ENCODE measurements around the gene MAGEA8.
"Not testable (repeated sequence)": the region's sequence is repeated elsewhere in the genome, so short reads cannot be mapped to it uniquely, and the experiment has no call there.

The MAGEA8 gene

DNA sequence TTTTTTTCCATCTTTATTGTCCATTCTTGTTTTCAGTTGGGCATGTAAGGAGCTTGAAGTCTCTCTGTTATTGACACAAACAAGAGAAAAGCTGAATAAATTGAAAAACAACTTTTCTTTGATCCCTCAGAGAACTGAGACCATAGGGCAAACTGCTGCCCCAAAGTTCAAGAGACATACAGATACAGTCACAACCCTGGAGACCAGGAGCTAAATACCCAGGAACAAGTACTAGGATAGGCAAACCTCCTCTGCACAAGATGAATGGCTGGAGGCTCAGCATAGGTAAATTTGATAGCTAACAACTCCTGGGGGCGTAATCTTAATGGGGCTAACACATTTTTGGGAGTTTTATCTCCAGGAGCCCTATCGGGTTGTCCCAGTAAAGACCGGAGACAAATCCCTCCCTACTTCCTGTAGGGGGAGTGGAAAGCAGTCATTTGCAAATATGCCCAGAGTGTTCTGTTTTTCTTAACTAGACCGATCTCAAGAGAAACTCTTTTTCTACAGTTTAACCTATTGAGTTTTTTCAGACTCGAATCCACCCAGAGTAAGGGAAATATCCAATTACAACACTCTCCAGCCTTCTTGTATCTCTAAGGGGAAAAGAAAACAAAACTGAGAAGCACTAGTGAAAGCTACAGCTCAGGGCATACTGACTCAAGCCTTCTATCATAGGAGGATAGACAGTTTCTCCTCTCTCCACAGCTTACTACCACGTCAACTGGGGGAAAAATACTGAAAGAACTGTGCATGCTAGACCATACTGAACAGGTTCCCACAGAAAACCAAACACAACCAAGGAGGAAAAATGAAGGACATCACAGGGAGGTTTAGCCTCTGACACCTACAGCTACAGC lies 23.1 kb downstream of the MAGEA8 start:
- DNase-seq (ENCODE audit: low spot score): peak; percentile 0

DNA sequence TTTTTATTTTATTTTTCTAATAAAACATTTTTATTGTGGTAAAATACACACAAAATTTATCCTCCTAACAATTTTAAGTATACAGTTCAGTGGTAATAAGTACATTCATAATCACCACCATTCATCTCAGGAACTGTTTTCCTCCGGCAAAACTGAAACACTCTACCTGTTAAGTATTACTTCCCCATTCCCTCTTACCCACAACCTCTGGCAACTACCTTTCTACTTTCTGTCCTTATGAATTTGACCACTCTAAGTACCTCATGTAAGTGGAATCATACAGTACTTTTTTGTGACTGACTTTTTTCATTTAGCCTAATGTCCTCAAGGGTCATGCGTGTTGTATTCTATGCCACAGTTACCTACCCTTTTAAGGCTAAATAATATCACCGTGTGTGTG lies 27.3 kb downstream of the MAGEA8 start:
- DNase-seq (ENCODE audit: low spot score): no peak

DNA sequence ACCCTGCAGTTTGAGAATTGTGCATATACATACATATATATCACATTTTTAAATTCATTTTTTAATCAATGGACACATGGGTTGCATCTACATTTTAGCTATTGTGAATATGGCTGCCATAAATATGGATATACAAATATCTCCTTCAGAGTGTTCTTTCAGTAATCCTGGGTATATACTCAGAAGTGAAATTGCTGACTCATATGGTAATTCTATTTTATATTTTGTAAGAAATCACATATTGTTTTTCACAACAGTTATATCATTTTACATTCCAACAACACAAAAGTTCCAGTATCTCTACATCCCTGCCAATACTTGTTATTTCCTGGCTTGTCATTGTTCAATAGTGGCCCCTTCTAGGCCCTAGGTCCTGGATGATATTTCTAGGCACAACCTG lies 27.7 kb downstream of the MAGEA8 start:
- no peak for DNase-seq (ENCODE audit: low spot score)

DNA sequence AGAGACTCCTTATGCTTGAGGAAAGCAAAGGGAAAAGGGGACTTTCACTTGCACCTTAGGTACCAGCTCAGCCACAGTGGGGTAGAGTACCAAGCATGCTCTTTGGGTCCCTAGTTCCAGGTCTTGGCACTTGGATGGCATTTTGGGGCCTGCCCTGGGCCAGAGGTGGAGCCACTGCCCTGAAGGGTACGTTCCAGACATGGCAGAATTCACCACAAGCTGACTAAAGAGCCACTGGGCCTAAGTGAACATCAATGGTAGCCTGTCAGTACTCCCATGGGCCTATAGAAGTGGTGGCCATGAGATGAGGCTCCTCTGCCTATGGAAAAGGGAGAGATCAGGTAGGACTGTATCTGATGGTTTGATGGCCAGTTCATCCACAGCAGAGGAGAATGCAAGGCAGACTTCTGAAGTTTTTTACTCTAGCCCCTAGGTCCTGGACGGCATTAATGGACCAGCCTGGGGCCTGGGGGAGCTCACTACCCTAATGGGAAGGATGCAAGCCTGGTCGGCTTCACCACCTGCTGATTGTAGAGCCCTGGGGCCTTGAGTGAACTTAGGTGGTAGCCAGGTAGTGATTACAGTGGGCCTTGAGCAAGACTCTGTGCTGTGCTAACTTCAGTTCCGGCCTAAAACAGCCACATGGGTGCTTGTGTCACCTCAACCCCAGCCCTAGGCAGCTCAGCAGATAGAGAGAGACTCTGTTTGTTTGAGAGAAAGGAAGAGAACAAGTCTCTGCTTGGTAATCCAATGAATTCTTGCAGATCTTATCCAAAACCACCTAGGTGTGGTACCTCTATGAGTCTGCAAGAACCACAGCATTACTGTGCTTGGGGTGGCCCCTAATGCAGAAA lies 28.6 kb downstream of the MAGEA8 start:
- DNase-seq (ENCODE audit: low spot score): no peak

DNA sequence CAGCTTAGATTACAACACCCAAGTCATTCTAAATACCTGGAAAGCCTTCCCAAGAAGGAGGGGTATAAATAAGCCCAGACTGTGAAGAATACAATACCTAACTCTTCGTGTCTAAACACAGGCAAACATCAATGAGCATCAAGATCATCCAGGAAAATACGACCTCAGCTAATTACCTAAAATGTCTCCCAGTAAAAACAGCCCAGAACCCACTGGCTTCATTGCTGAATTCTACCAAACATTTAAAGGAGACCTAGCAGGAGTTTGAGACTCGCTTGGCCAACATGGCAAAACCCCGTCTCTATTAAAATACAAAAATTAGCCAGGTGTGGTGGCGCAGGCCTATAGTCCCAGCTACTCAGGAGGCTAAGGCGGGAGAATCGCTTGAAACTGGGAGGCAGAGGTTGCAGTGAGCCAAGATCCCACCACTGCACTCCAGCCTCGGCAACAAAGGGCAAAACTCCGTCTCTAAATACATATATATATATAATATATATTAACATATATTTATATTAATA lies 29.3 kb downstream of the MAGEA8 start:
- DNase-seq (ENCODE audit: low spot score): no peak

DNA sequence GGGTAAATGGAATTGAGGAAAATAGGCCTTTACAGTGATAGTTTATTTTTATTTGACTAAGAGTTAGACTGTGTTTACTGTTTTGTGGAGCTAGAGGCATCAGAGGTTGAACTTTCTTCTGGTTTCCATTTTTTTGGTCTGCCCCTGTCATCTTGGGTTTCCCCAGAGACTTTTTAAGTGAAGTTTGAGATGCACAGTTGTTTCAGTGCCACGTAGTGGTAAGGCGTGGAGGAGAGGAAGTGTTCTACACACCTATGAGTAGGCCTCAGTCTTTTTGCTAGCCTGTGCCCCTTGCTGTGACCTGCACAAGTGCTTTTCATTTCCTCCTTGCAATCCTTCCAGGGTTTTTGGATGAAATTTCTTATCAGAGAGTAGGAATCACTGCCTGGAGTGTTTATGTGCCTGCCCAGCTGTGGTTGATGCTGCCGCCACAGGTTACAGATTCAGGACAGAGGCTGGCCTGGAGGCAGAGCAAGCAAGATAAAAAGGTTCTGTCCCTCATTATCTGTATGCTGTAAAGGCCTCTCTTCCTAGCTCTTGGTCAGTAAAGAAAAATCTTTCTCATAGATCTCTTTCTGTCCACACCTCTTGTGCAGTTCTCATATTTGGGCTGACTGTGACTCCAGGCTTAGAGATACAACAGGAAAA lies 35.9 kb downstream of the MAGEA8 start:
- no peak for DNase-seq (ENCODE audit: low spot score)

DNA sequence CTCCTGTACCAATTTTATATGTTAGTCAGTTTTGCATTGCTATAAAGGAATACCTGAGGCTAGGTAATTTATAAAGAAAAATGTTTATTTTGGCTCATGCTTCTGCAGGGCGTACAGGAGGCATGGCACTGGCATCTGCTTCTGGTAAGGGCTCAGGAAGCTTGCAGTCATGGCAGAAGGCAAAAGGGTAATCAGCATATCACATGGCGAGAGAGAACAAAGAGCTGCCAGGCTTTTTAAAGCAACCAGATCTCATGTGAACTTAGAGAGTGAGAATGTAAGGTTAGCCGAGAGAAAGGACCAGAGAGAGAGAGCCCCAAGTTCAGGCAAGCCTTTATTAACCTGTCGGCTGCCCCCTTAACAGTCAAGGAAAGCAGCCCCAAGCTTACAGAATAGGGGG lies 42.9 kb downstream of the MAGEA8 start:
- not testable (repeated sequence) for DNase-seq (ENCODE audit: low spot score)

DNA sequence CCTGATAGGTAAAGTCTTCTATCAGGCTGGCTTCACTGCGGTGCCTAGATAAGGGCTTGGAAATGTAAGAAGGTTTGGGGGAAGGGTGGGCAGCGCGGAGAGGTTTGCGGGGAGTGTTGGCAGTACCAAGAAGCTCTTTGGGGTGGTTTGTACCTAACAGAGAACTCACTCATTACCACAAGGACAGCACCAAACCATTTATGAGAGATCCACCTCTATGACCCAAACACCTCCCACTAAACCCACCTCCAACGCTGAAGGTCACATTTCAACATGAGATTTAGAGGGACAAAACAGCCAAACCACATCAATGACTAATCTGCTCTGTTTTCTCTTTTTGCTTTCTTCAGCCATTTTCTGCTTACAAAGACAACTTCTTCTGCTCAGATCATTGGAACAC lies 43.5 kb downstream of the MAGEA8 start:
- DNase-seq (ENCODE audit: low spot score): not testable (repeated sequence)

DNA sequence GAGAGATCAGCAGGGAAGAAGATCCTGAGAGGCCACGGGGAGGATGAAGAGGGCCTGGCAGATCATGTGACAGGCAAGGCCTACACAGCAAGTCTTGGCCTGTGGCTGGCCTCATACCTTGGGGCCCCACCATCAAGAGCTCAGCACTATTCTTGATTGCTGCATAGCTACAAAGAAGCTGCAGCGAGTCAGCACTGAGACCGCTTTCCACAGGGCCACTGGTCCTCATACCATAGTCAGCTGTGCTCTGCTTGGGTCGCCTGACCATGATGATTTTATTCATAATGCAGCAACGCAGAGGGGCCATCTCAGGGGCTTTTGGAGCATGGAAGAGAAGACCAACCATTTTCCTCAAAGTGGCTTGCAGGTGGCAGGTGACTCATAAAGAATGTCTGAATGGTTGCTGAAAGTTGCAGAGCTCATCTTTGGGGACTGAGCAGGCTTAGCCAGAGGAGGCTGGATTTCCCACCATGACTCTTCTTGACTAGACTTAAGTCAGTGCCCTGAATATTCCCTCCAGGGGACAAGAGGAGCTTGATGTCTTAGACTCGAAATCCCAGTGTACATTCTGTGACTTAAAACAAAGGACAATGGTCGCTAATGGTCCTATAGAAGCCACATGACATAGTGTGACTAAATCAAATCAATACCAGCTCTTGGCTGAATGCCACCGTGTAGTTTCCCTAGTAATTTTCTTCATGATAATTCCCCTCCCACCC lies 46.4 kb downstream of the MAGEA8 start:
- not testable (repeated sequence) for DNase-seq (ENCODE audit: low spot score)

DNA sequence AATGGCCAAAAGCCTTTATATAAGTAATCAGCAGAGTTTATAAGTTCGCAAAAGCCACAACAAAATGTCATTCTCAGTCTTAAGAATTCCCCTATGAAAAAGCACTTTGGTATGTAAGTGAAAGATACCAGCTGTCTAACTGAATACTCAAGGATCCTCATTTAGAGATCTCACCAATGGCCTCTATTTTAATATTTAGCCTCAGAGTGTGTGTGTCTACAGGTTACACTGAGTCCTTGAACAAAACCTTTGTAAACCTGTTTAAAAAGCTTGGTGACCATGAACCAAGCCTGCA lies 46.9 kb downstream of the MAGEA8 start:
- DNase-seq (ENCODE audit: low spot score): not testable (repeated sequence)

DNA sequence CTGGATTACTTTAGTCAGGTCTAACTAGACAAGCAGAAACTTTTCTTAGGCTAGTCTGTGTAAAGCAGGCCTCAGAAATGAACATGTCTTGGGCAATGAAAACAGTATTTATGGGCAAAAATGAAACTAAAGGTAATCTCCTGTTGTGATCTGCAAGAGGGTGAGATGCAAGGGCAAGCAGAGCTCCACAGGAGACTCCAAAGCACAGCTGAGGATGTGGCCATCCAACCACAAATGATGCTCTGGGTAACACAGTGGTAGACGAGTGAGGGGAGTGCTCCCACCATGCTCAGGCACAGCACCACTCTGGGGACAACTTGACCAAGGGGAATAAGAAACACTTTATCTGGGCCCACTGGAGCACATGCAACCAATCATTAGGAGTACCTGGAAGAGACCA lies 47.7 kb downstream of the MAGEA8 start:
- DNase-seq (ENCODE audit: low spot score): not testable (repeated sequence)

DNA sequence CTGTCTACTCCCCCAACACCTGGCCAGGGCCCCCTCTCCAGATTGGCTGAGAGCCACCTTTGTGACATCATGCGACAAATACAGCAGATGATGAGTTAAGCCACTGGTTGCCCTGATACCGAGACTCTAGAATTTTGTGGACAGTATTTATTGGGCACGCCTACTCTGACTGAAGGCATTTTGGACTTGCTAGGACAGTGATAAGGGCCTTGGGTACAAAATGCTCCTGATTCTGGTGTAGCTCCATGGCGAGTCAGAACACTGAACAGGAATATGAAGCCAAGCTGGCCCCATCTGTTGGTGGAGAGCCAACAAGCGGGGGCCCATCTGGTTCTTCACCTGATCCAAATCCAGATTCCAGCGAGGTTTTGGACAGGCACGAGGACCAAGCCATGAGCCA lies 48.4 kb downstream of the MAGEA8 start, which contains the start of gene HSFX4:
HSFX4 (plus strand) TSS at position 174 of the 400 bp plus-strand sequence; CDS start at position 246, 72 bp downstream.
- DNase-seq (ENCODE audit: low spot score): not testable (repeated sequence)

DNA sequence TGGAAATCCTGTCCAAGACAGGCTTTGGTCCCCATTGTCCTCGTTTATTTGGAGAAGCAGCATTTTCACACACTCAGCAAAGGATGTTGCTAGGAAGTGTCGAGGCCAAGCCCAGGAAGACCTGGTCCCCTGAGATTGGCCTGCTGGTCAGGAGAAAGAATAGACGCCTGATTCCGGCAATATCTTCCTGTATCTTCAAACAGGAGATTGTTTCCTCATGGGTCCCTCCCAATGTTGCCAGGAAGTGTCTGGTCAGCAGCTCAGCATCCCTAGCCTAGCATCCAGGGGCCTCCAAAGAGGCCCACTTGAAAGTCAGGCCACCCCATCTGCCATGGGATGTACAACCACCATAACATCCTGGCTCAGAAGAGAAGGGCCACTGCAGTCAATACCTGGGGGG lies 50.4 kb downstream of the MAGEA8 start:
- DNase-seq (ENCODE audit: low spot score): not testable (repeated sequence)

DNA sequence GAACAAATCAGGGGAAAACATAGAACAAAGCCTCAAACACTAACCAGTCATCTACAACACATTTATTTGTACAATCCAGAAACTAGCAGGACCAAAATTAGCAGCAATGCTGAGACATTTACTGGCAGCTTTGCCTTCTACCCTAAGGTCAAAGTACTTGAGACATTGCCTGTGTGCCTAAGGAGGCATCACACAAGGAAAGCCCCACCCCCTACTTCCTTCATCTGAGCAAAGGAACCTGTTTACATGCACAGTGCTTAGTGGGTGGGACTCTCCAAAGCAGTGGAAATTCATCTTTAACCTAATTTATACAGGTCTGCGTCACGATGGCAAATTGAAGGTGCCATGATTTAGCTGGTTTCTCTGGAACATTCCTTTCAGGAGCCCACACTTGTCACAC lies 51.2 kb downstream of the MAGEA8 start:
- not testable (repeated sequence) for DNase-seq (ENCODE audit: low spot score)

DNA sequence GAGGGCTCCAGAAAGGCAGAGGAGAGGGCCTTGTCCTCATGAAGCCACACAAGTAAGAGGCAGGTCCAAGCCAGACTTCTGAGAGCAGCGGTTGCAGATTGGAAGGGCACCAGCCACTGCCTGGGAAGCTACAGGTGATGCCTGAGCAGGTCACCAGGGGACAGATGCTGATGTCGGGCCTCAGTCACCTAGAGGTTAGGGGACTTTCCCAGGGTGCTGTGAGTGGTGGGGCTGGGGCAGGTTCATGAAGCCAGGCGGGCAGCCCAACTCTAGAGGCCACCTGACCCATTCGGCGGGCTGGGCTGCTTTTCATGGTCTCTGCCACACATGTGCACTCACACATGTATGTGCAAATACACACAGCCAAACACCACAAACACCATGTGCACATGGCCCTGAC lies 52.0 kb downstream of the MAGEA8 start:
- not testable (repeated sequence) for DNase-seq (ENCODE audit: low spot score)

DNA sequence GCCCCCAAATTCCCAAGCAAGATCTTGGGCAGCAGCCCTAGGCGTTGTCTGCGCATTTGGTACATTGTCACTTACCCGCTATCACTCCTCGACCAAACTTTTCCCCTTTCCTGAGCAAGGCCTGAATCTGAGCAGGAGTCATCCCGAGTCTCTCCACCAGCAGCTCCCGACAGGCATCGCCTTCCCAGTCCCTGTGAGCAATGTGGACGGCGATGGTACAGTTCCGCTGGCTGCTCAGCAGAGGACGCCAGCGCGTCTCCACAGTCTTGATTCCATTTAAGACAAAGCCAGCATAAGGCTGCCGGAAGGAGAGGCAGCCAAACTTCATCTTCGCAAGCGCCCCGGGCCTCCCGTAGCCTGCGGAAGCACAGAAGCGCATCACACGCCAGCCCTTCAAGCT lies 52.6 kb downstream of the MAGEA8 start:
- not testable (repeated sequence) for DNase-seq (ENCODE audit: low spot score)
